ENCODE results near the gene SPON1.

Gene SPON1

DNA sequence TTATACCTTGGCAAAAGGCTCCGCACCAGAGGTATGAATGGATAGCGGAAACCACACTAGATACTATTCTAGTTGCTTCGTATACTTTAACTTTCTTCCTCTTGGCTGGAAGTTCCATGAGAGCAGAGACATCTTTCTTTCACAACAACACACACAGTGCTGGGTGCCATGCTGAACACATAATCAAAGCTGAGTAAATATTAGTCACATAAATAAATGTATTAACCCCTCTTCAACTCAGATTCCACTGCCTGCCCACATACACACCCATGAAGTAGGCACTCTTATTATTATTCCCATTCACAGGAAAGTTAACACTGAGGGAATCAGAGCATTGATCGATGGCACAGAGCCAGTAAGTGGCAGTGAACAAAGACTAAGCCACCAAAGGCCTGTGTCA is 35.4 kb downstream of the SPON1 start:
- DNase-seq: no peak
- Histone ChIP-seq H3K4me3 (ENCODE audit: low read depth, low read length) (no peak overlapping the region), H3K27me3 (replicated peaks) (no peaks in the 10 kb centered on the region), H3K36me3 (replicated peaks) (no peaks in the 10 kb centered on the region), H3K27ac (no peak overlapping the region)
- TF ChIP-seq, protein P1, sequence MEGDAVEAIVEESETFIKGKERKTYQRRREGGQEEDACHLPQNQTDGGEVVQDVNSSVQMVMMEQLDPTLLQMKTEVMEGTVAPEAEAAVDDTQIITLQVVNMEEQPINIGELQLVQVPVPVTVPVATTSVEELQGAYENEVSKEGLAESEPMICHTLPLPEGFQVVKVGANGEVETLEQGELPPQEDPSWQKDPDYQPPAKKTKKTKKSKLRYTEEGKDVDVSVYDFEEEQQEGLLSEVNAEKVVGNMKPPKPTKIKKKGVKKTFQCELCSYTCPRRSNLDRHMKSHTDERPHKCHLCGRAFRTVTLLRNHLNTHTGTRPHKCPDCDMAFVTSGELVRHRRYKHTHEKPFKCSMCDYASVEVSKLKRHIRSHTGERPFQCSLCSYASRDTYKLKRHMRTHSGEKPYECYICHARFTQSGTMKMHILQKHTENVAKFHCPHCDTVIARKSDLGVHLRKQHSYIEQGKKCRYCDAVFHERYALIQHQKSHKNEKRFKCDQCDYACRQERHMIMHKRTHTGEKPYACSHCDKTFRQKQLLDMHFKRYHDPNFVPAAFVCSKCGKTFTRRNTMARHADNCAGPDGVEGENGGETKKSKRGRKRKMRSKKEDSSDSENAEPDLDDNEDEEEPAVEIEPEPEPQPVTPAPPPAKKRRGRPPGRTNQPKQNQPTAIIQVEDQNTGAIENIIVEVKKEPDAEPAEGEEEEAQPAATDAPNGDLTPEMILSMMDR (IDR thresholded peaks at IDR 0.05; ENCODE audit: low read depth, low read length, missing control alignments): no peak
- in situ Hi-C loops (cut with HindIII; ENCODE audit: low pct_ligation_motif_present, low sequenced_read_pairs): no loop called here

DNA sequence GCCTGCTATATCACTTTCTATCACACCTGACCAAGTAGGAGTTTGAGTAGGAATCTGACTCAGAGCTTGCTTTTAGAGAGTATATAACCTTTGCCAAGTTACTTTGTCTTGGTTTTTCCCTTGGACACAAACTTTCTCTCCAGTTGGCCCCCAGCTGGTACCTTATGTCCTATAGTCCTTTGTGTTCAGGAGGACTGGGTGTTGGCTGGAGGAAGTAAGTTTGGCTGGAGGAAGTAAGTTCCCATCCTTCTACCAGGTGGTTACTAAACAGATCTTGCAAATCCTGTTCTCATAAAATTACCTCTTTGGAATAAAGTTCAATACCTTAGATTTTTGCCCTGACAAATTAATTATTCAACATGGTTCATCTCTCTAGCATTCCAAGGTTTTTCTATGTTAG is 37.2 kb downstream of the SPON1 start:
- H3K36me3 ChIP-seq (replicated peaks): no peaks in the 10 kb centered on the region
- DNase-seq: no peak
- no peaks in the 10 kb centered on the region for H3K27me3 ChIP-seq (replicated peaks)
- no peak overlapping the region for H3K27ac ChIP-seq
- TF ChIP-seq, protein P1 (IDR thresholded peaks at IDR 0.05; ENCODE audit: low read depth, low read length, missing control alignments): no peak
- no peak overlapping the region for H3K4me3 ChIP-seq (ENCODE audit: low read depth, low read length)
- in situ Hi-C loops (cut with HindIII; ENCODE audit: low pct_ligation_motif_present, low sequenced_read_pairs): no loop called here

DNA sequence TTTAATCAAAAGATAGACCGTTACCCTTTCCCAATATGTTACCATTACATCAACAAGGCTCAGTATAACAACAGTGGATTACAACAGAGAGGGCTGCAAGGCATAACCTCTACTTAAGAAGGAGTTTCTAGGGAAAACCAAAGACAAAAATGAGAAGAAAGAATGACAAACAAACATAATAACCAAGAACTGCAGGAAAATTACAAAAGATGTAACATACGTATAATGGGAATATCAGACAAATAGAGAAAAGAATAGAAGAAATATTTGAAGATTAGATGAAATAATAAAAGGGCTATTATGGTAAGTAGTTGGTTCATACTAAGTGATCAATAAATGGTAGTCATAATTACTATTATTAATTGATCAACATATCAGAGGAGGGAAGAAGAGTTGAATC is 39.1 kb downstream of the SPON1 start:
- H3K27me3 ChIP-seq (replicated peaks): no peaks in the 10 kb centered on the region
- DNase-seq: no peak
- TF ChIP-seq, protein P1 (IDR thresholded peaks at IDR 0.05; ENCODE audit: low read depth, low read length, missing control alignments): no peak
- in situ Hi-C loops (cut with HindIII; ENCODE audit: low pct_ligation_motif_present, low sequenced_read_pairs): no loop called here
- H3K36me3 ChIP-seq (replicated peaks): no peaks in the 10 kb centered on the region
- H3K4me3 ChIP-seq (ENCODE audit: low read depth, low read length): no peak overlapping the region
- H3K27ac ChIP-seq: no peak overlapping the region

DNA sequence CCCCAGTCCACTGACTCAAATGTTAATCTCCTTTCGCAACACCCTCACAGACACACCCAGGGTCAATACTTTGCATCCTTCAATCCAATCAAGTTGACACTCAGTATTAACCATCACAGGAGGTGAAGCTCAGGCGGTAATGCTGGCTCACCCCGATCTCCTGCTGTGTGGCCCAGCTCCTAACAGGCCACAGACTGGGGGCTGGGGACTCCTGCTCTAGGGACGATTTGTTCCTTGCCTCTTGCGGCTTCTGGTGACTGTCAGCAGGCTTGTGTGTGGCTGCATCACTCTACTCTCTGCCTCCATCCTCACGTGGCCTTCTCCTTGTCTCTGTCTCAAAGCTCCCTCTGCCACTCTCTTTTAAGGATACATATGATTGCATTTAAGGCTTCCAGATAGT is 45.0 kb downstream of the SPON1 start:
- no peak overlapping the region for H3K4me3 ChIP-seq (ENCODE audit: low read depth, low read length)
- DNase-seq: no peak
- in situ Hi-C loops (cut with HindIII; ENCODE audit: low pct_ligation_motif_present, low sequenced_read_pairs): no loop called here
- H3K27ac ChIP-seq: no peak overlapping the region
- TF ChIP-seq, protein P1 (IDR thresholded peaks at IDR 0.05; ENCODE audit: low read depth, low read length, missing control alignments): no peak
- no peaks in the 10 kb centered on the region for H3K36me3 ChIP-seq (replicated peaks)
- H3K27me3 ChIP-seq (replicated peaks): no peaks in the 10 kb centered on the region

DNA sequence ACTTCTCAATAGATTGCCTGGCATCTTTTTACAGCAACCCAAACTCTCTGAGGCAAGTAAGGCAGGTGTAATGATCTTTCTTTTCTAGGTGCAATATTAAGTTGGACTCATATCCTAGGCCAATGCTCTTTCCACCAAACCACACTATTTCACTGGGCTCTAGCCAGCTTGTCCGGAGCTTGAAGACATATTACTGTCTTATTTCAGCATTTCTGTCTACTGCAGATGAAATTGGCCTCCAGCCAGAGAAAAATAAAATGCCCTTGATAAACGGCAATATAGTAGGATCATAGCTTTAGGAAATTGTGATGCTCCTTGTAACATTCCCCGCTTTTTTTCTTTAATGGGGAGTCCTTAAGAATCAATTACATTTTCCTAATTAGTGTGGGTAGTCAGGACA is 48.1 kb downstream of the SPON1 start:
- TF ChIP-seq, protein P1 (IDR thresholded peaks at IDR 0.05; ENCODE audit: low read depth, low read length, missing control alignments): no peak
- Histone ChIP-seq H3K4me3 (ENCODE audit: low read depth, low read length) (no peak overlapping the region), H3K27ac (no peak overlapping the region), H3K36me3 (replicated peaks) (no peaks in the 10 kb centered on the region), H3K27me3 (replicated peaks) (no peaks in the 10 kb centered on the region)
- in situ Hi-C loops (cut with HindIII; ENCODE audit: low pct_ligation_motif_present, low sequenced_read_pairs): no loop called here
- DNase-seq: no peak

DNA sequence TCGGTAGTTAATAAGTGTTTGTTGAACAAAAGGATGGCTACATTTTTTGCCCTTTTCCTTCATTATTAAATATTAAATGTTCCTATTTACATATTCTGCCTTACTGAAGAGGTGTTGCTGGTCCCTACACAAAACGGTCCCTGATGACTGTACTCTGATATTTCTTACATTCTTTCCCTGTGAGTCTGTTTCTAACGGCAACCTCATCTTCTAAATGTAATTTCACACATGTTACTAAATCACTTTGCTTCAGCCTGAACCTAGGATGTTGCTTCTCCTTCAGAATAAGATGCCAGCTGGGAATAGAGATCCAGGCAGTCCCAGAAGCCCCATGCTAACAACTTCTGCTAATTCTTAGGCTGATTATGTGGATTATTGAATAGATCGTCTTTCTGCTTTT is 50.3 kb downstream of the SPON1 start:
- Histone ChIP-seq H3K4me3 (ENCODE audit: low read depth, low read length) (no peak overlapping the region), H3K27me3 (replicated peaks) (no peaks in the 10 kb centered on the region), H3K36me3 (replicated peaks) (no peaks in the 10 kb centered on the region), H3K27ac (no peak overlapping the region)
- no peak for DNase-seq
- TF ChIP-seq, protein P1 (IDR thresholded peaks at IDR 0.05; ENCODE audit: low read depth, low read length, missing control alignments): no peak
- in situ Hi-C loops (cut with HindIII; ENCODE audit: low pct_ligation_motif_present, low sequenced_read_pairs): no loop called here
